ENCODE measurements around the gene NFS1.

GRCh38 chr20:35661908-35662307 lies 37.2 kb downstream of the NFS1 start:
- TF ChIP-seq POLR2A (IDR thresholded peaks at IDR 0.05) (no peak), CTCF (IDR thresholded peaks at IDR 0.05) (no peak)
